K562 (cell line): Measurements from ENCODE around the gene CRB2. TPM values are rescaled to one million over a fixed set of nuclear protein-coding genes. Genes with fewer than 3 reads are reported as not detected.

Experiments used
- ATAC-seq: fragments of 200-7000 bp; cut with Tn5 transposase; 3 replicates; pipeline ENCODE4 v1.9.1; 2020; ENCODE audit warnings: moderate library complexity
- BruUV-seq: library from RNA; stranded (reverse); fragments of 400-500 nt; replicated peaks from 2 replicates; lab custom pipeline; 2021; lab: Mats Ljungman, UMichigan
- CTCF ChIA-PET: fragments of 300-600 bp; formaldehyde crosslinking; extraction: SDS; loops from one replicate; lab custom pipeline; 2021; ENCODE audit warnings: low intra/inter-chr PET ratio; lab: Yijun Ruan, JAX
- POLR2A ChIA-PET: fragments of 300-600, 350-650 bp; sonication (Branson Sonifier 250); formaldehyde crosslinking; extraction: SDS; loops from one replicate; lab custom pipeline; 2021; ENCODE audit warnings: antibody characterized with exemption, inconsistent platforms; lab: Yijun Ruan, JAX
- DNase-seq, 4 experiments: peaks; one replicate each; pipeline versions ENCODE4 v3.0.0 to v3.0.0-alpha.2; 2011 to 2018; ENCODE audit warnings: low spot score in 3 of 4, mixed read lengths in 3 of 4; ENCODE audit errors: extremely low read depth in 1 of 4
- FAIRE-seq: peaks from 2 replicates; lab custom pipeline; 2011; peaks lifted over from hg19 to GRCh38; lab: Jason Lieb, UNC
- H2AFZ ChIP-seq: 2 replicates; pipeline ENCODE4 v1.6.0; 2011; ENCODE audit warnings: low read depth, low read length, control low read depth, inconsistent platforms
- H3K27ac ChIP-seq: fragments of 200-600 bp; 3 replicates; pipeline ENCODE4 v1.8.0; 2011; ENCODE audit warnings: low read depth, mild to moderate bottlenecking, control low read depth, inconsistent platforms, low read length, moderate library complexity, mixed read lengths; ENCODE audit errors: extremely low read depth
- H3K27me3 ChIP-seq, 2 experiments: fragments of 300-600 bp in 1 of 2; 2 replicates in 1 of 2; 3 replicates in 1 of 2; pipeline versions ENCODE4 v1.6.0 to v1.8.0; 2011; ENCODE audit warnings: inconsistent platforms in 2 of 2, low read length in 2 of 2, mild to moderate bottlenecking in 1 of 2, mixed read lengths in 1 of 2, moderate library complexity in 1 of 2; ENCODE audit not compliant: control insufficient read depth in 2 of 2, insufficient read depth in 2 of 2
- H3K36me3 ChIP-seq: fragments of 300-600 bp; 3 replicates; pipeline ENCODE4 v1.8.0; 2011; ENCODE audit warnings: mild to moderate bottlenecking, low read length, inconsistent platforms; ENCODE audit not compliant: control insufficient read depth, insufficient read depth
- H3K4me1 ChIP-seq, 2 experiments: fragments of 200-600 bp in 1 of 2; replicated peaks in 1 of 2; 2 replicates in 1 of 2; 3 replicates in 1 of 2; pipeline versions ENCODE4 v1.5.1 to v1.8.0; 2011; ENCODE audit warnings: inconsistent platforms in 2 of 2, low read length in 2 of 2, mild to moderate bottlenecking in 1 of 2, mixed read lengths in 1 of 2, moderate library complexity in 1 of 2; ENCODE audit not compliant: control insufficient read depth in 2 of 2, insufficient read depth in 2 of 2
- H3K4me2 ChIP-seq: 2 replicates; pipeline ENCODE4 v1.6.1; 2011; ENCODE audit warnings: low read length, control low read depth, inconsistent platforms, mixed read lengths; ENCODE audit not compliant: insufficient read depth
- H3K4me3 ChIP-seq: fragments of 200-600 bp; sonication (generic), shearing (Covaris generic); 2 replicates; pipeline ENCODE4 v1.5.1; 2016; ENCODE audit warnings: control low read depth, inconsistent platforms
- H3K79me2 ChIP-seq: fragments of 200-600 bp; 3 replicates; pipeline ENCODE4 v1.8.0; 2011; ENCODE audit warnings: low read length, inconsistent platforms; ENCODE audit not compliant: control insufficient read depth, insufficient read depth
- H3K9ac ChIP-seq, 2 experiments: 2 replicates each; pipeline versions ENCODE4 v1.6.0 to v1.6.1; 2011; ENCODE audit warnings: low read depth in 2 of 2, low read length in 2 of 2, control low read depth in 1 of 2, inconsistent platforms in 1 of 2, mild to moderate bottlenecking in 1 of 2, mixed read lengths in 1 of 2; ENCODE audit not compliant: insufficient read depth in 1 of 2
- H3K9me1 ChIP-seq: one replicate; pipeline ENCODE4 v1.6.0; 2011; ENCODE audit warnings: inconsistent platforms, mild to moderate bottlenecking, low read length, moderate library complexity; ENCODE audit not compliant: control insufficient read depth, insufficient read depth
- H3K9me3 ChIP-seq: replicated peaks from 2 replicates; pipeline ENCODE4 v1.5.1; 2011; ENCODE audit warnings: low read depth, low read length, inconsistent platforms; ENCODE audit not compliant: control insufficient read depth, insufficient read depth
- H4K20me1 ChIP-seq: replicated peaks from 2 replicates; pipeline ENCODE4 v1.6.1; 2011; ENCODE audit warnings: low read length, inconsistent platforms, mixed read lengths; ENCODE audit not compliant: control insufficient read depth, insufficient read depth
- ZNF24 ChIP-seq: fragments of 450-650 bp; IDR thresholded peaks from 2 replicates; pipeline ENCODE4 v1.6.1; 2016
- WGBS: fragments of 100-300 bp; shearing (Covaris generic); methylation state at CpG from one replicate; pipeline ENCODE4 v1.1.6; 2016; ENCODE audit warnings: low coverage, mixed read lengths; ENCODE audit not compliant: insufficient coverage; ENCODE audit errors: missing lambda C conversion rate; 5-methylcytosine and 5-hydroxymethylcytosine counted together
- in situ Hi-C: fragments of 300-500 bp; cut with MboI; formaldehyde crosslinking; loops from 4 replicates; pipeline ENCODE4 v1.15.0; 2018; ENCODE audit warnings: inconsistent platforms, mixed read lengths
- intact Hi-C: fragments of 100-400 bp; cut with micrococcal nuclease; formaldehyde crosslinking; loops from 2 replicates; pipeline ENCODE4 v1.14.2; 2022
- polyA plus RNA-seq, 8 experiments: library from polyadenylated mRNA; depleted of rRNA in 4 of 8; stranded (reverse) in 5 of 8; unstranded in 3 of 8; fragments of >200 nt; fragmentation: Nextera tagmentation in 2 of 8; fragmentation: Illumina TruSeq in 1 of 8; extraction: Ambion mirVana in 2 of 8; extraction: Trizol in 1 of 8; gene quantifications; 2 replicates each; pipeline versions ENCODE4 v1.2.1 to v1.2.3, GENCODE V29; 2011 to 2014; ENCODE audit warnings: inconsistent platforms in 1 of 8, missing spikeins in 1 of 8
- total RNA-seq, 7 experiments: library from RNA; depleted of rRNA in 6 of 7; stranded (reverse); fragments of >200 nt in 6 of 7; fragmentation: Illumina TruSeq in 2 of 7; extraction: Trizol in 2 of 7; gene quantifications; 2 replicates each; pipeline versions ENCODE4 v1.2.1 to v1.2.3, GENCODE V29; 2011 to 2021; ENCODE audit warnings: low replicate concordance in 1 of 7
- TF ChIP-seq, protein P1 (sequence below): fragments of 450-650 bp; formaldehyde crosslinking; IDR thresholded peaks from 2 replicates; pipeline ENCODE4 v1.4.0; 2020; ENCODE audit warnings: mild to moderate bottlenecking, moderate library complexity

The CRB2 gene
- total and polyA plus RNA-seq, 9 of the 15 experiments (the other 6 are each of a cell fraction or from before 2014, with no cell fraction given), result 0.13 to 1.2 (median 0.25) TPM; not detected in 2

DNA sequence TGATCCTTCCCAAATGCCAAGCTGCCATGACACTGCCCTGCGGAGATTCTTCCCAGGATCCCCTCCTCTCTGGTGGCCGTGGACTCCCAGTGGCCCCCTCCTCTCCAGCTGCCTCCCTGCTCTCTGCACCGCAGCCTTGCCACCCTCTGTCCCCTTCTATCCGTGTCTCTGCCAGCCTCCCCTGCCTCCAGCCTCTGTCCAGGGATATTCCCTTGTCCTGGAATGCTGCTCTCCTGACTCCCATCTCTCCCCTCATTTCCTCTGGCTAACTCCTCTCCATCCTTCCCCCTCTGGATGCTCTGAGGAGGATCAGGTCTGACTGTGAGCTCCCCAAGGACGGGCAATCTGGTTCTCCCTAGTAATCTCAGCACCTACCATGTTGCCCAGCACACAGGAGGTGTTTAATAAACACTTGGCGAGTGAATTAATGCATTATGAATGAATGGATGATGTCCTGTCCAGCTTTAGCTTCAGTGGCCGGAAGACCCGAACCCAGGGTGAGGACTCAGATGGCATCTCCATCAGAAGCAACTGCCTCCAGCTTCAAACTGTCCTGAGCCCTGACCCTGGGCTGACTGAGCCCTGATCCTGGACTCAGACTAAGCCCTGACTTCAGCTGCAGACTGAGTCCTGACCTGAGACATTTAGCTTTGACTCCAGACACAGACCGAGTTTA lies 7.5 kb upstream of the CRB2 start:
- Histone ChIP-seq H3K27me3 (peaks cover 2 to 13% of the 10 kb centered on the region in 2 experiments; a peak in 3 of 5 replicates), H4K20me1 (peaks cover 7% of the 10 kb centered on the region; the same call in 1 of the 2 replicates), H3K27ac (no peak overlapping the region), H2AFZ (0 out of 2 replicates have a peak overlapping the region, but pooled peaks have one; percentile 54), H3K9ac (peak overlapping the region in 1 of 2 experiments; percentile 67; a peak in 1 of 4 replicates), H3K4me3 (no peak overlapping the region), H3K4me1 (peaks cover 17 to 30% of the 10 kb centered on the region in 2 experiments; a peak in 4 of 5 replicates), H3K79me2 (no peaks in the 10 kb centered on the region), H3K9me3 (no peaks in the 10 kb centered on the region), H3K4me2 (peak overlapping the region; percentile 59; the same call in 1 of the 2 replicates), H3K9me1 (no peaks in the 10 kb centered on the region), H3K36me3 (no peaks in the 10 kb centered on the region)
- ChIA-PET CTCF (interaction anchor here (2.2 to 3.5 kb wide), 2 partner anchors 245 to 267 kb away, joined by 25 to 55 read pairs; no protein-coding TSS in a partner anchor), POLR2A (interaction anchor here (0.6 to 1.6 kb wide), 5 partner anchors 161 to 520 kb away, joined by 3 to 5 read pairs (median 4); partner anchors contain the start of gene PDCL)
- no TSS peak for BruUV-seq
- intact Hi-C loops (no loop called here), in situ Hi-C loops (loop anchor here (10.0 kb wide), 1 partner anchor 524 kb away; the partner anchor contains the start of gene PDCL)
- DNase-seq (no peak), FAIRE-seq (peak; percentile 67), ATAC-seq (peak; percentile 33)
- TF ChIP-seq, protein P1, sequence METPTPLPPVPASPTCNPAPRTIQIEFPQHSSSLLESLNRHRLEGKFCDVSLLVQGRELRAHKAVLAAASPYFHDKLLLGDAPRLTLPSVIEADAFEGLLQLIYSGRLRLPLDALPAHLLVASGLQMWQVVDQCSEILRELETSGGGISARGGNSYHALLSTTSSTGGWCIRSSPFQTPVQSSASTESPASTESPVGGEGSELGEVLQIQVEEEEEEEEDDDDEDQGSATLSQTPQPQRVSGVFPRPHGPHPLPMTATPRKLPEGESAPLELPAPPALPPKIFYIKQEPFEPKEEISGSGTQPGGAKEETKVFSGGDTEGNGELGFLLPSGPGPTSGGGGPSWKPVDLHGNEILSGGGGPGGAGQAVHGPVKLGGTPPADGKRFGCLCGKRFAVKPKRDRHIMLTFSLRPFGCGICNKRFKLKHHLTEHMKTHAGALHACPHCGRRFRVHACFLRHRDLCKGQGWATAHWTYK, result no peak
- peak; percentile 82 for TF ChIP-seq ZNF24
- WGBS, result 21% methylated on average over 8 of the region's 9 CpGs
